H1 (cell line): ENCODE results near the gene ZNF536. TPM values are rescaled to one million over a fixed set of nuclear protein-coding genes. Genes with fewer than 3 reads are reported as not detected.
A peak's percentile ranks its signal among the peaks of the same experiment; 100 is the strongest.

ENCODE experiments used
- CTCF ChIA-PET: fragments of 300-600 bp; sonication (Branson Sonifier 250); formaldehyde crosslinking; loops from one replicate; lab custom pipeline; 2021; ENCODE audit not compliant: partially characterized antibody; lab: Charles Lee
- POLR2A ChIA-PET: fragments of 300-600 bp; sonication (Branson Sonifier 250); formaldehyde crosslinking; loops from one replicate; lab custom pipeline; 2021; ENCODE audit warnings: inconsistent platforms; ENCODE audit not compliant: partially characterized antibody; lab: Charles Lee
- DNase-seq, 2 experiments: peaks; one replicate each; pipeline versions ENCODE4 v3.0.0 to v3.0.0-alpha.2; 2010 to 2022; ENCODE audit warnings: low spot score in 2 of 2, low read depth in 1 of 2, mixed read lengths in 1 of 2
- FAIRE-seq: peaks from 2 replicates; lab custom pipeline; 2011; peaks lifted over from hg19 to GRCh38; lab: Jason Lieb, UNC
- H2AFZ ChIP-seq: 2 replicates; pipeline ENCODE4 v1.8.1; 2012; ENCODE audit warnings: low read length, inconsistent platforms
- H2AK5ac ChIP-seq: 2 replicates; pipeline ENCODE4 v1.6.1; 2013; ENCODE audit warnings: low read depth, low read length
- H2BK120ac ChIP-seq: replicated peaks from 2 replicates; pipeline ENCODE3; 2013; ENCODE audit warnings: low read depth, low read length, inconsistent platforms
- H2BK12ac ChIP-seq: 2 replicates; pipeline ENCODE4 v1.6.1; 2013; ENCODE audit warnings: low read depth, low read length
- H2BK15ac ChIP-seq: 2 replicates; pipeline ENCODE4 v1.6.1; 2013; ENCODE audit warnings: low read length
- H2BK20ac ChIP-seq: 2 replicates; pipeline ENCODE4 v1.6.1; 2013; ENCODE audit warnings: low read length
- H2BK5ac ChIP-seq: 2 replicates; pipeline ENCODE4 v1.6.1; 2013; ENCODE audit warnings: low read depth, low read length
- H3K14ac ChIP-seq: 2 replicates; pipeline ENCODE4 v1.6.1; 2013; ENCODE audit warnings: inconsistent platforms; ENCODE audit not compliant: insufficient read length
- H3K18ac ChIP-seq: 2 replicates; pipeline ENCODE4 v1.6.1; 2013; ENCODE audit warnings: low read length; ENCODE audit errors: extremely low read depth
- H3K23ac ChIP-seq: 2 replicates; pipeline ENCODE4 v1.6.1; 2013; ENCODE audit warnings: inconsistent platforms; ENCODE audit not compliant: insufficient read length
- H3K23me2 ChIP-seq: 2 replicates; pipeline ENCODE4 v1.6.1; 2013; ENCODE audit warnings: low read depth, low read length
- H3K27ac ChIP-seq: 2 replicates; pipeline ENCODE4 v1.6.1; 2011; ENCODE audit warnings: low read depth, low read length, inconsistent platforms
- H3K27me3 ChIP-seq, 4 experiments: replicated peaks in 1 of 4; 1 replicate in 1 of 4; 2 replicates in 3 of 4; pipeline versions ENCODE4 v1.6.1 to v1.8.1; 2011 to 2013; ENCODE audit warnings: low read length in 3 of 4, mild to moderate bottlenecking in 3 of 4, inconsistent platforms in 2 of 4, mixed read lengths in 2 of 4, moderate library complexity in 1 of 4; ENCODE audit not compliant: control insufficient read depth in 3 of 4, insufficient read depth in 3 of 4; ENCODE audit errors: extremely low read depth in 1 of 4
- H3K36me3 ChIP-seq, 4 experiments: 2 replicates each; pipeline versions ENCODE4 v1.6.1 to v1.8.1; 2011 to 2013; ENCODE audit warnings: mild to moderate bottlenecking in 4 of 4, low read length in 3 of 4, moderate library complexity in 2 of 4, control low read depth in 1 of 4, inconsistent platforms in 1 of 4; ENCODE audit not compliant: insufficient read depth in 4 of 4, control insufficient read depth in 2 of 4
- H3K4ac ChIP-seq: replicated peaks from 2 replicates; pipeline ENCODE3; 2013; ENCODE audit warnings: low read length, low read depth, mixed read lengths, inconsistent platforms; ENCODE audit not compliant: insufficient read length
- H3K4me1 ChIP-seq, 4 experiments: replicated peaks in 1 of 4; 1 replicate in 1 of 4; 2 replicates in 3 of 4; pipeline versions ENCODE4 v1.6.1 to v1.8.1; 2011 to 2013; ENCODE audit warnings: low read length in 3 of 4, inconsistent platforms in 2 of 4, mixed read lengths in 1 of 4; ENCODE audit not compliant: insufficient read depth in 4 of 4, control insufficient read depth in 3 of 4
- H3K4me2 ChIP-seq, 2 experiments: 2 replicates each; pipeline versions ENCODE4 v1.6.1 to v1.8.1; 2011 to 2013; ENCODE audit warnings: low read depth in 2 of 2, low read length in 2 of 2, control low read depth in 1 of 2, inconsistent platforms in 1 of 2, mild to moderate bottlenecking in 1 of 2; ENCODE audit not compliant: insufficient read depth in 1 of 2
- H3K4me3 ChIP-seq, 4 experiments: fragments of 200-600, 300-600 bp in 1 of 4; sonication (generic), shearing (Covaris generic), sonication (Bioruptor Twin) in 1 of 4; 2 replicates each; pipeline versions ENCODE4 v1.5.1 to v1.8.1; 2011 to 2016; ENCODE audit warnings: low read length in 4 of 4, low read depth in 3 of 4, control low read depth in 2 of 4, inconsistent platforms in 2 of 4, mild to moderate bottlenecking in 2 of 4, mixed read lengths in 1 of 4, moderate library complexity in 1 of 4; ENCODE audit not compliant: insufficient read depth in 2 of 4; ENCODE audit errors: extremely low read depth in 1 of 4
- H3K56ac ChIP-seq: replicated peaks from 2 replicates; pipeline ENCODE3; 2013; ENCODE audit warnings: low read depth, mild to moderate bottlenecking, mixed read lengths, low read length, inconsistent platforms; ENCODE audit not compliant: insufficient read length
- H3K79me1 ChIP-seq: 2 replicates; pipeline ENCODE4 v1.6.1; 2013; ENCODE audit warnings: low read depth, low read length, control low read depth
- H3K79me2 ChIP-seq, 2 experiments: 2 replicates each; pipeline versions ENCODE4 v1.6.1 to v1.8.1; 2012 to 2013; ENCODE audit warnings: low read length in 2 of 2, mild to moderate bottlenecking in 2 of 2, inconsistent platforms in 1 of 2; ENCODE audit not compliant: insufficient read depth in 2 of 2, control insufficient read depth in 1 of 2
- H3K9ac ChIP-seq, 4 experiments: replicated peaks in 1 of 4; 1 replicate in 1 of 4; 2 replicates in 3 of 4; pipeline versions ENCODE4 v1.6.1 to v1.8.1; 2011 to 2013; ENCODE audit warnings: low read depth in 3 of 4, low read length in 3 of 4, control low read depth in 2 of 4, mild to moderate bottlenecking in 2 of 4, moderate library complexity in 2 of 4, inconsistent platforms in 1 of 4; ENCODE audit errors: extremely low read depth in 1 of 4
- H3K9me3 ChIP-seq, 2 experiments: 2 replicates each; pipeline versions ENCODE4 v1.6.1 to v1.8.1; 2012 to 2013; ENCODE audit warnings: mild to moderate bottlenecking in 2 of 2, moderate library complexity in 2 of 2, control low read depth in 1 of 2, inconsistent platforms in 1 of 2, low read depth in 1 of 2, low read length in 1 of 2, mixed read lengths in 1 of 2; ENCODE audit not compliant: insufficient read depth in 2 of 2
- H4K20me1 ChIP-seq, 2 experiments: replicated peaks in 1 of 2; 2 replicates each; pipeline versions ENCODE3 to v1.8.1; 2011 to 2013; ENCODE audit warnings: inconsistent platforms in 2 of 2, low read length in 2 of 2, mild to moderate bottlenecking in 1 of 2; ENCODE audit not compliant: insufficient read depth in 2 of 2, control insufficient read depth in 1 of 2
- H4K5ac ChIP-seq: 2 replicates; pipeline ENCODE4 v1.6.1; 2013; ENCODE audit warnings: low read length, low read depth, mixed read lengths, inconsistent platforms; ENCODE audit not compliant: insufficient read length
- H4K8ac ChIP-seq: 2 replicates; pipeline ENCODE4 v1.8.0; 2013; ENCODE audit warnings: mild to moderate bottlenecking, moderate library complexity, low read length, inconsistent platforms; ENCODE audit not compliant: insufficient read depth; ENCODE audit errors: extremely low read depth
- H4K91ac ChIP-seq: replicated peaks from 2 replicates; pipeline ENCODE3; 2013; ENCODE audit warnings: low read length, mixed read lengths, inconsistent platforms; ENCODE audit not compliant: insufficient read length
- CHD2 ChIP-seq: IDR thresholded peaks from 2 replicates; pipeline ENCODE4 v1.6.1; 2012; ENCODE audit warnings: low read length, improper control_type of control experiment
- HDAC6 ChIP-seq: IDR thresholded peaks from one replicate; pipeline ENCODE4 v1.7.1; 2012; ENCODE audit warnings: low read depth, mild to moderate bottlenecking, inconsistent platforms, low read length, moderate library complexity
- WGBS, 2 experiments: shearing (Covaris generic) in 1 of 2; methylation state at CpG; one replicate each; pipeline versions ENCODE4 v1.1.6 to v1.1.7; 2013 to 2015; ENCODE audit warnings: low lambda C conversion rate in 2 of 2, mixed read lengths in 2 of 2, inconsistent platforms in 1 of 2, low coverage in 1 of 2, missing lambda C conversion rate in 1 of 2; ENCODE audit not compliant: insufficient replicate concordance in 2 of 2, insufficient coverage in 1 of 2, insufficient read length in 1 of 2; ENCODE audit errors: extremely low coverage in 1 of 2, missing lambda C conversion rate in 1 of 2; 5-methylcytosine and 5-hydroxymethylcytosine counted together
- polyA plus RNA-seq, 7 experiments: library from polyadenylated mRNA; depleted of rRNA in 3 of 7; stranded (reverse) in 5 of 7; unstranded in 2 of 7; fragments of >200 nt in 5 of 7; fragments of 200-250 nt in 2 of 7; gene quantifications; 1 replicate in 5 of 7; 2 replicates in 1 of 7; 4 replicates in 1 of 7; pipeline versions ENCODE4 v1.2.1 to v1.2.3, GENCODE V29; 2011 to 2013; ENCODE audit warnings: missing spikeins in 2 of 7, mixed read lengths in 2 of 7
- total RNA-seq: library from RNA; stranded (reverse); fragmentation: NEBNext Ultra II Directional; extraction: Animal tissue kit (Norgen Biotek cat#: 25700); gene quantifications from 2 replicates; pipeline ENCODE4 v1.2.1, GENCODE V29; 2021

The ZNF536 gene
- total and polyA plus RNA-seq, 2 of the 8 experiments (the other 6 are each of a cell fraction or from before 2014, with no cell fraction given) = 0.09 to 0.11 TPM

DNA sequence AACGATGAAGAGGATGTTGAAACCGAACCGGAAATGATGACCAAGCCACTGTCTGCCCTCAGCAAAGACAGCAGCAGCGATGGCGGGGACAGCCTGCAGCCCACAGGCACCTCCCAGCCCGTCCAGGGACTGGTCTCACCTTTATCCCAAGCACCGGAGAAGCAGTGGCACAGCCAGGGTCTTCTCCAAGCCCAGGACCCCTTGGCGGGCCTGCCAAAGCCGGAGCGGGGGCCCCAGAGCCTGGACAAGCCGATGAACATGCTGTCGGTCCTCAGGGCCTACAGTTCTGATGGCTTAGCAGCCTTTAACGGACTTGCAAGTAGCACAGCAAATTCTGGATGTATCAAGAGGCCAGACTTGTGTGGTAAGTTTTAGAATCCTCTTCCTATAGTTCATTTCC is 177.0 kb downstream of the ZNF536 start:
- Histone ChIP-seq H3K4me1 (peaks cover 0 to 9% (median 6%) of the 10 kb centered on the region in 4 experiments; a peak in 4 of 7 replicates), H2BK12ac (no peak overlapping the region), H3K18ac (no peak overlapping the region), H3K14ac (no peak overlapping the region), H3K56ac (no peak overlapping the region), H3K23ac (no peak overlapping the region), H2AK5ac (no peak overlapping the region), H3K4me2 (no peak overlapping the region), H3K4me3 (no peak overlapping the region), H2AFZ (no peak overlapping the region), H2BK20ac (no peak overlapping the region), H3K27me3 (no peaks in the 10 kb centered on the region; a peak in 1 of 7 replicates), H4K91ac (no peak overlapping the region), H2BK5ac (no peak overlapping the region), H4K5ac (no peak overlapping the region), H3K79me1 (no peaks in the 10 kb centered on the region), H4K20me1 (no peaks in the 10 kb centered on the region), H3K79me2 (no peaks in the 10 kb centered on the region), H3K4ac (no peak overlapping the region), H3K23me2 (no peaks in the 10 kb centered on the region), H3K9me3 (peaks cover 0 to 4% of the 10 kb centered on the region in 2 experiments; a peak in 1 of 4 replicates), H3K36me3 (no peaks in the 10 kb centered on the region), H3K27ac (no peak overlapping the region), H4K8ac (no peak overlapping the region), H2BK120ac (no peak overlapping the region), H2BK15ac (0 out of 2 replicates have a peak overlapping the region, but pooled peaks have one; percentile 40), H3K9ac (no peak overlapping the region)
- ChIA-PET POLR2A (no interaction called here), CTCF (interaction anchor here (0.6 to 1.0 kb wide), 2 partner anchors 9 to 169 kb away, joined by 3 to 4 read pairs; no protein-coding TSS in a partner anchor)
- FAIRE-seq = no peak
- 94% methylated on average over 12 of the region's 13 CpGs; no CpG with 5 or more reads in 1 of the 2 experiments for WGBS, 2 experiments
- DNase-seq = no peak
- TF ChIP-seq CHD2 (no peak), HDAC6 (no peak)
